Stimulated activated CD8-positive, alpha-beta memory T cell treated with anti-CD3 and anti-CD28 coated beads, Interleukin-4, amount 100 ng/mL, for 1 hour (primary cell): ENCODE results near the gene GRIN2C.

Experiments used
- DNase-seq, 2 donors: peaks; one replicate each; pipeline ENCODE4 v3.0.0-alpha.2; 2020; ENCODE audit warnings: low read depth in 2 of 2, low spot score in 1 of 2

Gene GRIN2C

DNA sequence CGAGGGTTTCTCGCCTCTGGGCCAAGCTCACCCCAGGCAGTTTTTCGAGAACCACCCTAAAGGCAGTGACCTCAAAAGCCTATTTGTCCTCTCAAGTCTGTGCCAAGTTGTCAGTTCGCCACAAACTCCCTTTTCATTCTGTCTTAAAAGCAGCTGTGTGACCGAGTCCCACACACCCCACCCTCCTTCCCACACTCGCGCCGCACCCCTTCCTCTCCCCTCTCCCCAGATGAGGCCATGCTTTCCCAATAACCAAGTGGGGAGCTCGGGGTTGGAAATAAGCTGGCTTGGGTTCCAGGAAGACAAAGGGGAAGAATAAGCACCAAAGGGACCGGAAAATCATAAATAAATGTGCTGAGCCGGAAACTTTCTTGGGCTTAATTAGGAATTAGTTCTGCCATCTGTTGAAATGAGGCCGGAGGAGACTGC is 36.7 kb downstream of the GRIN2C start:
- DNase-seq, result no peak

- no peak for DNase-seq
Observed at GRCh38 chr17:74822335-74822938, 37.2 kb downstream of the GRIN2C start.

DNA sequence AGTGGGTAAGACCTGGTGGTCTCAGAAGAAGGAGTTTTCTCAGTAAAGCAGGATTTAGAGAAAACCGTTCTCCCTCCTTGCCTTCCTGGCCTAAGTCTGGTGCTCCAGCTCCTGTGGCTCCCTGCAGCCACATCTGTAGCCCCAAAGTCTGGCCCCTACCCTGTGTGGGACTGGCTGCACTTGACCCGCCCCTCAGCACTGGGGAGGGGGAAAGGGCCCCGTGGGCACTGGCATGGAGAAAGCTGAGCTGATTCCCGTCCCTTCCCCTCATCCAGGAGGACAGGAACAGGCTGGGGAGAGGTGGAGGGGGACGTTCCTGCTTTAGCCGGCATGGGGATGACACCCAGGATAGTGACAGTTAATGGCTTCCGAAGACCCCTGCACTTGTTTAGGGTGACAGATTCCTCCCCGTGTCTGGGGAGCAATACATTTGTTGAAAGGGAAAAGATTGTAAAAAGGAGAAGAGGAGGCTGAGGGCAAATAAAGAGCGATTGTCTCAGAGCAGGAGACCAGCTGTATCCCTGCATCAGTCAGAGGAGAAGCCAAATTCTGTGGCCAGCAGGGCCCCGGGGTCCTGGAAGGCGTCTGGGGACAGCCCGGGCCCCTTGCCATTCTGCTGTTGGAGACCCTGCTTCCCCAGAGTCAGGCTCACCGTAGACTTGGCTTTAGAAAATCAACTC is 37.9 kb downstream of the GRIN2C start:
- no peak for DNase-seq

DNA sequence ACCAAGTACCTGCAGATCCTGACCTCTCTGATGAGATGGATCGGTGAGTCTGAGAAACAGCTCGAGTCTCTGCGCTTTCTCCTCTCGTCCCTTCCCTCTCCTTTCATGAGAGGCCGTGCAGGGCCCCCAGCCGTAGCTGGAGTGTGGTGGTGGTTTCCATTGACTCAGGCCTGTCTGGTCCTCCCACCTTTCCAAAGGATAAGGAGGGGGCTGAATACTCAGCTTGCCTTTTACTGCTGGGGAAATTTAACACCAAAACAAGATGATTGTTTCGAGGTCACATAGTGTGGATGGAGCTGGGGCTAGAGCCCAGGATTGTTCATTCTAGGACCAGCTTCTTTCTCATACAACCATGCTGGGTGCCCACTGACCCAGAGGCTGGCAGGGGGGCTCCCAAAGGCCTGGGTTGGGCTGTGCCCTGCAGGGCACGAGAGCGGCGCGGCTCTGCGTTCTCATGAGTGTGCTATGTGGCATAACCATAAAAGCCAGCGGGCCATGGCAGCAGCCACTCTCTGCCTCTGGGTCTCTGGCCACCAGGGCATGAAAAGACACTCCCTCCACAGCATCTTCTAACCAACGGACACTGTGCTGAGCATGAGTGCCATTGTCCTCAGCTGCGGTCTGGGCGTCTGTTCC is 39.8 kb downstream of the GRIN2C start:
- no peak for DNase-seq

- no peak for DNase-seq
Observed at GRCh38 chr17:74818291-74818938, 41.3 kb downstream of the GRIN2C start.

- no peak for DNase-seq
Observed at GRCh38 chr17:74816905-74817620, 42.6 kb downstream of the GRIN2C start.

DNA sequence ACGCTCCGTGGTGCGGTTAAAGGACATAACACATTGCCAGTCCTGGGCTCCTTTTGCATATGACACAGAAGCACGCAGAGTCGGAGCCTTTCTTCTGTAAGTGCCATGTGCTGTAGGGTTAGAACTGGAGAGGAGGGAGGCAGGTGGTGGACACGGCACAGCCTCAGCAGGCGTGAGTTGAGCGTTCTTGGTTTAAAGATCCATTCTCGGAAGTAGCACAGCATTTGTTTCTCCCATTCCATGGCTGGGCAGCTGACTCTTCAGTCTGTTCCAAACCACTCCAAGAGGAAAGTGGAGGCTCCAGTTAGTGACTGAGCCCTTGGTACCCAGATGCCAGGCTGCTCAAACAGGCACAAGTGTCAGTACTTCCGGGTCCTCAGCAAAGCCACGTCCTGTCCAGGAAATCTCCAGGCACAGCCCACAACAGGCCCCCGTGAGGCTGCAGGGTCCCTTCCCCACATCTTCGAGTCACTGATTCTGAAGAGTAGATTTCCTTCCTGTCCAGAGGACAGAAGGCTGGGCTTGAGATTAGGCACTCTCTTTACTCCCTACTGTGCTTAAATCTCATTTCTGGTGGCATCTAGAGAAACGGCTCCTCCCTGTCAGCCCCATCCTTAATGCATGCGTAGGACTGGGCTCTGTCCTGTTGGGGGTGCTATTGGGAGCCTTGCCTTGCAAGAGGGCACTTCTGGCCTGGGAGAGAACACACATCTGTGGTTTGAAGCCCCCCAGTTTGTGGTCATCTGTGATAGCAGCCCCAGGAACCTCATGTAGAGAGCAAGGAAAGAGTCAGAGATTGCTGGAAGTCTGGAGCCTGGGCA is 43.9 kb downstream of the GRIN2C start:
- DNase-seq, result no peak

GRCh38 chr17:74815067-74815466 is 44.6 kb downstream of the GRIN2C start:
- no peak for DNase-seq

DNA sequence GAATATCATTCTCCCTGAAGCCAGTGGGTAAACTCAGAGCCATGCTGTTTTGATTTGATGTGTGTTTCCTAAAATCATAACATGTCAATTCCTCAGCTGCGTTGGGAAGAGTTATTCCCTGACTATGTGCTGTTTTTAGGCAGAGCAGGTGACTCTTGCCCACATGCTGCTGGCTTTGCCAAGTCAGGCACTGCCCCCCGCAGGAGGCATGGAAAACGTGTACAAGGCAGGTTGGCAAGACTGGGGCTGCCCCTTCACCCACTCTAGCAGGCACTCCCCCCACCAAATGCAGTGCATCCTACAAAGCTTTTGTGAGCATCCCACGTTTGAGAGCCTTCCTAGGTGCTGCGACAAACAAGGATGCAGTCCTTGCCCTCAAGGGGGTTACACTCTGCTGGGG is 45.2 kb downstream of the GRIN2C start:
- no peak for DNase-seq

DNA sequence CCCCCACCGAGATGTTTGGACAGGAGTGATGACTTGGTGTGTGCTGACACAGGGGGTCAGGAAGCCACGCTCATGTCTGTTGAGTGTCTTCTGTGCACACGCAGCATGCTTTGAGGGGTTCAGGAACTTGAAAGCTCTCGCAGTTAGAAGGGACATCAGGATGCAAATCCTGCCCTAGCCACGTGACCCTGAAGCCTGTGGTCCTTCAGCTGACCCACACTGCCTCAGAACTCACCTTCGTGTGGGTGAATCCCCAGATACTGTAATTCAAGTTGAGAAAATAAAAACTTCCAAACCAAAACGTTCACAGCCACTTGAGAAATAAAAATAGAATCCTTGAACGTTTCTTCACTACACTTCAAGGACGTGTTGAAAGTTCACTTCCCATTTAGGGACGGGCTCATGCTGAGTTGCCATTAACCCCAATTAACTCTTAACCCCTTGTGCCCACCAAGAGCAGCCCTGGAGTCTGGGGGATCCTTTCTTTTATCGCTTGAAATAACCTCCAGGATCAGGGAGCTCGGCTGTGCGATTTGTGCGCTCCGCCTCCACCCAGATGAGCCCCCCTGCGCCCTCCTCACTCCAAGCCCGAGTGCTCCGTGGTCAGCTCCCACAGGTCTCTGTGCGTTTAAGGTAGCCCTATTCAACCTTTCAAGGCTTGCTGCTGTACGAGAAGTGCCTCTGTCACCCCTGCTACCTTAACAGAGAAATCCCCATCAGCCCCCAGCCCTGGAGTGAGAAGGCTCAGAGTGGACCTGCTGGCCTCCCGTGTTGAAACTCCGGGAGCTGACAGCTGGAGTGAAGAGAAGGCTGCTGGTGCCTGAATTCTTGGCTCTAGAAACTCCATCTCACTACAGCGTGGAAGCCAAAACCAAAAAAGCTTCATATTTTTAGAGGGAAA is 47.3 kb downstream of the GRIN2C start:
- DNase-seq, result no peak

- DNase-seq, result no peak
Observed at GRCh38 chr17:74810699-74811485, 48.8 kb downstream of the GRIN2C start.

- DNase-seq, result no peak
Observed at GRCh38 chr17:74808714-74809430, 50.8 kb downstream of the GRIN2C start.

- DNase-seq, result no peak
Observed at GRCh38 chr17:74807925-74808324, 51.8 kb downstream of the GRIN2C start.

GRCh38 chr17:74807441-74807840 is 52.2 kb downstream of the GRIN2C start:
- no peak for DNase-seq

GRCh38 chr17:74806334-74806733 is 53.4 kb downstream of the GRIN2C start:
- no peak for DNase-seq

DNA sequence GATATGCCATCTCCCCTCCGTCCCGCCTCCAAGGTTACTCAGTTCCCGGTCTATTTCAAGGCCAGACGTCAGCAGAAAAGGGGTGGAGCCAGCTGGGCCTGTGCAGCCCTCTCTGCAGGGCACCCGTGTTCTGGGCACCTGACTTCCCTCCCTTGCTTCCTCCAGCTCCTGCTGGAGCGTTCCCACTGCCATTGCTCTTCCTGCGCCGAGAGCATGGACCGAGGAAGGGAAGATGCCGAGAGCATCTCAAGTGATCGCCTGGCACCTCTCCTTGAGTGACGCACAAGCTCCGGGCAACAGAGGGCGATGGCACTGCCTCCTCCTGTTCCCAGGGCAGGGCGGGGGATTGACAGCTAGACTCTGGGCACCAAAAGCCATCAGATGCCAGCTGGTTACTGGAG is 54.1 kb downstream of the GRIN2C start:
- DNase-seq, result no peak

- DNase-seq, result no peak
Observed at GRCh38 chr17:74804683-74805082, 55.0 kb downstream of the GRIN2C start.

- no peak for DNase-seq
Observed at GRCh38 chr17:74803971-74804370, 55.7 kb downstream of the GRIN2C start.
